ENCODE results near the gene DEPP1. TPM values are rescaled to one million over a fixed set of nuclear protein-coding genes. Genes with fewer than 3 reads are reported as not detected.

DEPP1 gene
- total and polyA plus RNA-seq, 9 donors: 35.6 to 603 (median 174) TPM

GRCh38 chr10:44968091-44968490 lies 10.5 kb downstream of the DEPP1 start:
- no peaks in the 10 kb centered on the region for H3K9me3 ChIP-seq

GRCh38 chr10:44967616-44968015 lies 11.0 kb downstream of the DEPP1 start:
- TF ChIP-seq EP300 (IDR thresholded peaks at IDR 0.05) (no peak), CTCF (IDR thresholded peaks at IDR 0.05) (no peak), POLR2A (IDR thresholded peaks at IDR 0.05) (no peak)
- Histone ChIP-seq H3K4me1 (ENCODE audit: insufficient read depth) (peaks cover 1% of the 10 kb centered on the region), H3K4me3 (no peak overlapping the region), H3K9me3 (no peaks in the 10 kb centered on the region), H3K27ac (no peak overlapping the region), H3K36me3 (no peaks in the 10 kb centered on the region), H3K27me3 (no peaks in the 10 kb centered on the region)
- DNase-seq: peak in 1 of 5 donors; percentile 31
- WGBS, 3 donors: 78 to 82% (median 81%) methylated on average over 4 of the region's 4 CpGs
- intact Hi-C loops (cut with DNase I): no loop called here

More at GRCh38 chr10:44968091-44968490, 10.5 kb downstream of the DEPP1 start:
- Histone ChIP-seq H3K4me3 (no peak overlapping the region), H3K4me1 (ENCODE audit: insufficient read depth) (peaks cover 1% of the 10 kb centered on the region), H3K36me3 (no peaks in the 10 kb centered on the region), H3K27me3 (no peaks in the 10 kb centered on the region), H3K27ac (no peak overlapping the region)
- TF ChIP-seq CTCF (IDR thresholded peaks at IDR 0.05) (no peak), POLR2A (IDR thresholded peaks at IDR 0.05) (no peak), EP300 (IDR thresholded peaks at IDR 0.05) (no peak)
- intact Hi-C loops (cut with DNase I): no loop called here
- DNase-seq: peak in 1 of 5 donors; percentile 45
- WGBS, 3 donors: 41 to 68% (median 61%) methylated on average over 3 of the region's 3 CpGs

- H3K27me3 ChIP-seq: no peaks in the 10 kb centered on the region
- TF ChIP-seq POLR2A (IDR thresholded peaks at IDR 0.05) (no peak), CTCF (IDR thresholded peaks at IDR 0.05) (no peak), EP300 (IDR thresholded peaks at IDR 0.05) (no peak)
- no peaks in the 10 kb centered on the region for H3K9me3 ChIP-seq
- H3K4me1 ChIP-seq (ENCODE audit: insufficient read depth): peaks cover 1% of the 10 kb centered on the region
- intact Hi-C loops (cut with DNase I): no loop called here
- no peaks in the 10 kb centered on the region for H3K36me3 ChIP-seq
- WGBS, 3 donors: 85 to 87% (median 86%) methylated on average over 8 of the region's 8 CpGs
- DNase-seq: peak in 2 of 5 donors; percentile 9 to 22
- H3K4me3 ChIP-seq: no peak overlapping the region
- H3K27ac ChIP-seq: no peak overlapping the region
Observed at GRCh38 chr10:44966816-44967509, 11.6 kb downstream of the DEPP1 start.

- H3K36me3 ChIP-seq: no peaks in the 10 kb centered on the region
- 79 to 87% (median 80%) methylated on average over 8 of the region's 8 CpGs for WGBS, 3 donors
- H3K27me3 ChIP-seq: no peaks in the 10 kb centered on the region
- H3K9me3 ChIP-seq: no peaks in the 10 kb centered on the region
- H3K4me3 ChIP-seq: no peak overlapping the region
- H3K27ac ChIP-seq: no peak overlapping the region
- H3K4me1 ChIP-seq (ENCODE audit: insufficient read depth): peaks cover 1% of the 10 kb centered on the region
- intact Hi-C loops (cut with DNase I): no loop called here
- TF ChIP-seq EP300 (IDR thresholded peaks at IDR 0.05) (no peak), CTCF (IDR thresholded peaks at IDR 0.05) (no peak), POLR2A (IDR thresholded peaks at IDR 0.05) (no peak)
- peak in 1 of 5 donors; percentile 17 for DNase-seq
Observed at GRCh38 chr10:44966129-44966815, 12.3 kb downstream of the DEPP1 start.
